NCI-H510A treated with DMSO at 0.1 percent for 48 hours (cell line): Measurements from ENCODE around the gene STAM.

Experiments used
- DNase-seq: peaks from one replicate; lab custom pipeline; 2025; lab: John Stamatoyannopoulos, UW

The STAM gene

DNA sequence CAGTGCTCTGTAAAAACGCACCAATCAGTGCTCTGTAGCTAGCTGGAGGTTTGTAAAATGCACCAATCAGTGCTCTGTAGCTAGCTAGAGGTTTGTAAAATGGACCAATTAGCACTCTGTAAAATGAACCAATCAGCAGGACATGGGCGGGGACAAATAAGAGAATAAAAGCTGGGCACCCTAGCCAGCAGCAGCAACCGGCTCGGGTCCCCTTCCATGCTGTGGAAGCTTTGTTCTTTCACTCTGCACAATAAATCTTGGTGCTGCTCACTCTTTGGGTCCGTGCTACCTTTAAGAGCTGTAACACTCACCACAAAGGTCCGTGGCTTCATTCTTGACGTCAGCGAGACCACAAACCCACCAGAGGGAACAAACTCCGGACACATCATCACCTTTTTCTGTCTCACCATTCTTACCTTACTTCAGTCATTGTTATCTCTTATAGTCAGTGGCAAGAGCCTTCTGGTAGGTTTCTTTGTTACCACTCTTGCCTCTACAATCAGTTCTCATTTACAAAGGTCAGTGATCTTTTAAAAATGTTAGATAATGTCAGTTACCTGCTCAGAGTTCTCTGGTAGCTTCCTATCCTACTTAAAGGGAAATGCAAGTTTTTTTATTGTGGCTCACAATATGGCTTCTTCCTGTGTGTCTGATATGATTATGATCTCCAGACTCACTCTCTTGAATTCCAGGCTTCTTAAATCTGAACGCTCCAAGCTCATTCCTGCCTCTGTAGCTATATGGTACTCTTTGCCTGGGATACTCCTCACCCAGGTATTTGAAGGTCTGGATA, 4.5 kb downstream of the STAM start:
- DNase-seq = no peak

- no peak for DNase-seq
Observed at GRCh38 chr10:17649052-17649451, 5.1 kb downstream of the STAM start.

DNA sequence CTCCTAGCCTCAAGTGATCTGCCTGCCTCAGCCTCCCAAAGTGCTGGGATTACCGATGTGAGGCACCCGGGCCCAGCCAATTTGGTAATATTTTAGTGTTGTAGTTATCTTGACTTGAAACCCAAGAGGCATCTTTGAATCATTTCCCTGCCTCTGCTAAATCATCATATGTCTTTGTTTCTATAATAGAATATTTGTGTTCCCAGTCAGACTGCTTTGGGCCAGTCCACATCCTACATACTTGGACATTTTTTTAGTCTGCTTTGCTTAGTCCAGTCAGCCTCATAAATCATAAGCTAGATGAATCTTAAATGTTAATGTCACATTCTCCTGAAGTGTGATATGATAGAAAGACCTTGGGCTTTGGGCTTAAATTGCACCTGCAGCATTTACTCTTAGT, 5.9 kb downstream of the STAM start:
- no peak for DNase-seq

DNA sequence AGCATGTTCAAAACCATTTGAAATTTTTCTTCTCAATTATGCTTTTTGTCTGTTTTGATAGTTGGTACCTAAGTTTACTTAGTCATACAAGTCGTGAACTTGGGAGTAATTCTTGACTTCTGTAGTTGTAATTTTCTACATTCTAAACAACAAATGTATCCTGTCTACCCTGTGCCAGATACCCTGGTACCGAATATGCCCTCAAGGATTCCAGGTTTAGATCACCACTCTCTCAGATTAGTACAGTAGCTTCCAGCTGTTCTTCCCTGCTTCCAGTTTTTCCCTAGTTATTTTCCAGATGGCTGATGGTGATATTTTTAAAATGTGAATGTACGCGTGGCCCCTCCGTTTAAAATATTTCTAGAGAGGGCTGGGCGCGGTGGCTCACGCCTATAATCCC, 6.5 kb downstream of the STAM start:
- DNase-seq = no peak

DNA sequence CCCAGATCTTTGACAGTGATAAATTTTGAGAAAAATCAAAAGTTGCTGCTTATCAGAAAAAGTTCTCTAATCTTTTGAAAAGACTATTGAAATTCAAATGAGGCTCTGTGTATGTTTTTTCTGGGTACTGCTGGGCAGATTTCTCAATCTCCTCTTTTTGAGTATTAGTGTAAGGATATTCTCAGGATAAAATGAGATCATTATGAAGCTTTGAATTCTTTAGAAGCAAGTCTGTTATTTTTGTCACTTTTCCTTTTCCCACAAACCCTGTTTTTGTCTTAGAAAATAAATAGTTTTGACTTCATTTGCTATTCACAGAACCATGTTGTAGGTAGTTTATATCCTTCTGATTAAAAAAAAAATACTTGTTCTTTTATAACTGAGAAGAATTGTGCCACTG, 7.9 kb downstream of the STAM start:
- DNase-seq = no peak

DNA sequence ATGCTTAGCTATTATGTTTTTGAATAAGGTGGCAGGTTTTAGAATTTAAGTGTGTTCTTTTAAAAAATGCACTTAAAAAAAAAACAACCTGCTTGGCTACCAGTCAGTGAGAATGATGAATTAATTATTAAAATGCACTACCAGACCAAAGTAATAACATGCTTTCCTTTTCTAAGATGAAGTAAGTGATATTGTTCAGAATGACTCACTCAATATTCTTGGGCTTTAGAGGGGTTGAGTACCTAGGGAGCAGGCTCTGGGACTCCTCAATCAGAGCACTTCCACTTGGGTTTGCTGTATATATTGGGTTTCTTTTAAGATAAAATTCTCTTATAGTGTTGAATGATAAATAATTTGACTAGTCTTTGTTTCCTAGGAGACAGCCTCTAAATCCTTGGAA, 8.6 kb downstream of the STAM start:
- DNase-seq = no peak

GRCh38 chr10:17655009-17655408, 11.1 kb downstream of the STAM start:
- DNase-seq = no peak

DNA sequence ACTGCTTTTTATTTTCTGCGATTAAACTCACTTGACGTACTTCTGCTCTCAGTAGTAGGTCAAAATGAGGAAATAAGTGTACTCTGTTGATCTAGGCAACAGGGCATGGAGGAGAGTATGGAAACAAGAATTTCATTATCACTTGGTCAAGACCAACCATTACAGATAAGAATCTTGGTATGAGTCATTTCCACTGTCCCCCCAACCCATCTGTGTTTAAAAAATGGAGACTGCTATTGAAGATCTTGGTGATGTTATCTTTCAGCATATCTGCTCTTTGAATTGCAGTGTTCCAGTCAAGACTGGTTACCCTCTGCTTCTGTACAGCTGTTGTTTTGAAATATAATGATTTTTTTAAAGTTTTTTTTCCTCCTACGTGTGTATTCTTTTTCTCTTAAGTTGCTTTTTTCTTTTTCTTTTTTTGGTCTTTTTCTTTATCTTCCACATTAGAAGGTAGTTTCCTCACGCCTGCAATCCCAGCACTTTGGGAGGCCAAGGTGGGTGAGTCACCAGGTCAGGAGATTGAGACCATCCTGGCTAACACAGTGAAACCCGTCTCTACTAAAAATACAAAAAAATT, 11.7 kb downstream of the STAM start:
- DNase-seq = no peak

- no peak for DNase-seq
Observed at GRCh38 chr10:17657103-17657500, 13.2 kb downstream of the STAM start.

DNA sequence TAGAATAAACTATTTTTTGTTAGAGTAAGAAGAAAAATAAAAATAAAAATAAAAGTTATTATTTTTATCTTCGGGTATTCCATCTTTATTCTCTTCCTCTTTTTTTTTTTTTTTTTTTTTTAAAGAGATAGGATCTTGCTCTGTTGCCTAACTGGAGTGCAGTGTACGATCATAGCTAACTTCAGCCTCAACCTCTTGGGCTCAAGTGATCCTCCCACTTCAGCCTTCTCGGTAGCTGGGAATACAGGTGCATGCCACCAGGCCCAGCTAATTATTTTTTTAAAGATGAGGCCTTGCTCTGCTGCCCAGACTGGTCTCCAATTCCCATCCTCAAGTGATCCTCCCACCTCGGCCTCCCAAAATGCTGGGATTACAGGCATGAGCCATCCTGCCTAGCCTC, 15.4 kb downstream of the STAM start:
- DNase-seq = no peak

GRCh38 chr10:17660921-17661320, 17.0 kb downstream of the STAM start:
- DNase-seq = no peak

DNA sequence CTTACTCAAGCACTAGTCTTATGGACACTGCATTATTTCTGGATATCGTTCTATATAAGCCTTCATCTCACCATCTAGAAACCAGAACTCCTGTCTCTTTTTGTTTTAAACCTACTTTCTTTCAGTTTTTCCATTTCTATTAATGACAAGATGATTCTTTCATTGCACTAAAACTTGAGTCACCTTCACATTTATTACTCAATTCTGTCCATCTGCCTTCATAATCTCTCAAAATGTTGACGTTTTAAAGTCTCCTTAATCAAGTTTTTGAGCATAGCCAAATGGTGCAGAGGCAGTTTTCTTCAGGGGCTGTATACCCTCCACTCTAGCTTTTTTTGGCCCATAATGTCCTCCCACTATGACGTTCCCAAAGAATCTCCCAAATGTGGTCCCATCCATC, 17.6 kb downstream of the STAM start:
- DNase-seq = no peak

DNA sequence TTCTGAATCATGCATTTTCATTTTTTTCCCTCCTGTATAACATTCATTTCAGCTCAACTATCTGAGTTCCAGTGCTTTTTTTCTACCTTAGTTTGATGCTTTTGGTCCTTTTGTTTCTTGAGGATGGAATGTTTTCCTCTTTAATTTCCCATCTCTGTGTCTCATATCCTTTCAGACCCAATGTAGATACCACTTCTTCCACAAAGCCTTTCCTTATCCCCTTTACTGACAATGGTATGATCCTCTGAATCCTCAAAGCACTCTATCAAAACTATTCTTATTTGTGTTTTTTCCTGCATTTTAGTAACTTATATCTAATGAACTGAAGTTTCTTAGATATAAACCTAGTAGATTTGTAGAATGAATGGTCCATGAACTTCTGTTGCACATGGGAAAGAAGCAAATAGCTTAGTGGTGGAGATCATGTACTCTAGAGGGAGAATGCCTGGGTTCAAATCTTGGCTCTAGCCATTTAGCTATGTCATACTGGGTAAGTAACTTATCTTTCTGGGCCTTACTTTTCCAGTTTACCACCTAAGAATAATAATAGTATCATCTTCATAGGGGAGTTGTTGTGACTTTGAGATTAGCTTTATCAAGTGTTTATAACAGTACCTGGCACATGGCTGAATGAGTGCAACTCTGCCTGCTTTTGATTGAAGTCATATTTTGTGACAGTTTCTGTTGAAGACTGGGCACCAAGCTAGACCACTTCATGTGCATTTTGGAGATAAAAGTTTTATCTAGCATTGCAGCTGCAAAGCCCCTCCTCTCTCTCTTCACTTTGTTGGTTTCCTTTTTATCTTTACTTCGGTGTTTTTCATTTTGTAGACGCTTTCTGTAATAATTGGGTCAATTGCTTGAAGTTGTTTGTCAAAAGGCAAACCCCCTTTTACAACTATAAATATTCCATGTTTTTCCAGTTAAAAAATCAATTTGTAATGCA, 18.5 kb downstream of the STAM start:
- DNase-seq = no peak

GRCh38 chr10:17663450-17663849, 19.5 kb downstream of the STAM start:
- DNase-seq = no peak

GRCh38 chr10:17665747-17666146, 21.8 kb downstream of the STAM start:
- DNase-seq = no peak

- DNase-seq = no peak
Observed at GRCh38 chr10:17668435-17669184, 24.7 kb downstream of the STAM start.

DNA sequence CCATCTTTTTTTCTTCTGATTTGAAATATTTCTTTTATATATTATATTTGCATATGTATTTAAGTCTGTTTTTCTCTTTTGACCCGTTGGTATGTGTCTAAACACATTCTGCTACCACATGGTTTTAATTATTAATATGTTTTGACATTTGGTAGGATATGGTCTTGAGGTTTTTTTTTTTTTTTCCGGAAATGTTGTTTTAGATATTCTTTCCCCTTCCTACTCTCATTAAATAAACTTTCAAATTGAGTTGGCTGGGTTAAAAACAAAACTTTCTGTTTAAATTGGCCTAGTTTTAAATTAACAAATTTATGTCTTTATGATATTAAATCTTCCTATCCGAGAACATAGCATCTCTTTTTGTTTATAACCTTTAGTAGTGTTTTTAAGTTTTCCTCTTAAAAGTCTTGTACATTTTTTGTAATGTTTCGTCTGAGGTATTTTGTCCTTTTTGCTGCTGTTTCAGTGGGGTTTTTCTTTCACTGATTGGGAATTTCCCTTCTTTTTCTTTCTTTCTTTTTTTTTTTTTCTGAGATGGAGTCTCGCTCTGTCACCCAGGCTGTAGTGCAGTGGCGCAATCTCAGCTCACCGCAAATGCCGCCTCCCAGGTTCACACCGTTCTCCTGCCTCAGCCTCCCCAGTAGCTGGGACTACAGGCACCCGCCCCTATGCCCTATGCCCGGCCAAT, 25.4 kb downstream of the STAM start:
- DNase-seq = no peak

GRCh38 chr10:17671307-17671706, 27.4 kb downstream of the STAM start:
- no peak for DNase-seq

GRCh38 chr10:17673471-17674061, 29.6 kb downstream of the STAM start:
- no peak for DNase-seq

DNA sequence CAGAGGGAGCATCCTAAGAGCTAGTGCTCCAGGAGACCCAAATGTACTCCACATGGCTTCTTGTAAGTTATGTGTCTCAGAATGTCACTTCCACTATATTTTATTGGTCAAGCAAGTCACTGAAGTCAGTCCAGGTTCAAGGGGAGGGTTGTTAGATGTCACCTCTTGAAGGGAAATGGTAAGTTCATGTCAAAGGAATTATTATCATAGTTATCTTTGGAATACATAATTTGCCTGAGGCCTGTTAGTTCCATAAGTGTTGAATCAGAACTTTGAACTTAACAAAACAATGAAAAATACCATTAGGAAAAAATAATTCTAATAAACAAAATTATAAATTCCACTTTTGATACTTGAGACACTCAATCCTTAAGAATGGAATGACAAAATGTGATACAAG, 30.6 kb downstream of the STAM start:
- no peak for DNase-seq

GRCh38 chr10:17675638-17676037, 31.7 kb downstream of the STAM start:
- no peak for DNase-seq
